K562 (cell line): ENCODE measurements around the gene CHPF. TPM values are rescaled to one million over a fixed set of nuclear protein-coding genes. Genes with fewer than 3 reads are reported as not detected.
A peak's percentile ranks its signal among the peaks of the same experiment; 100 is the strongest.

Experiments used
- ATAC-seq: fragments of 200-7000 bp; cut with Tn5 transposase; 3 replicates; pipeline ENCODE4 v1.9.1; 2020; ENCODE audit warnings: moderate library complexity
- BruUV-seq: library from RNA; stranded (reverse); fragments of 400-500 nt; replicated peaks from 2 replicates; lab custom pipeline; 2021; lab: Mats Ljungman, UMichigan
- CTCF ChIA-PET: fragments of 300-600 bp; formaldehyde crosslinking; extraction: SDS; loops from one replicate; lab custom pipeline; 2021; ENCODE audit warnings: low intra/inter-chr PET ratio; lab: Yijun Ruan, JAX
- POLR2A ChIA-PET: fragments of 300-600, 350-650 bp; sonication (Branson Sonifier 250); formaldehyde crosslinking; extraction: SDS; loops from one replicate; lab custom pipeline; 2021; ENCODE audit warnings: antibody characterized with exemption, inconsistent platforms; lab: Yijun Ruan, JAX
- DNase-seq, 4 experiments: peaks; one replicate each; pipeline versions ENCODE4 v3.0.0 to v3.0.0-alpha.2; 2011 to 2018; ENCODE audit warnings: low spot score in 3 of 4, mixed read lengths in 3 of 4; ENCODE audit errors: extremely low read depth in 1 of 4
- FAIRE-seq: peaks from 2 replicates; lab custom pipeline; 2011; peaks lifted over from hg19 to GRCh38; lab: Jason Lieb, UNC
- H2AFZ ChIP-seq: 2 replicates; pipeline ENCODE4 v1.6.0; 2011; ENCODE audit warnings: low read depth, low read length, control low read depth, inconsistent platforms
- H3K27ac ChIP-seq: fragments of 200-600 bp; 3 replicates; pipeline ENCODE4 v1.8.0; 2011; ENCODE audit warnings: low read depth, mild to moderate bottlenecking, control low read depth, inconsistent platforms, low read length, moderate library complexity, mixed read lengths; ENCODE audit errors: extremely low read depth
- H3K27me3 ChIP-seq, 2 experiments: fragments of 300-600 bp in 1 of 2; 2 replicates in 1 of 2; 3 replicates in 1 of 2; pipeline versions ENCODE4 v1.6.0 to v1.8.0; 2011; ENCODE audit warnings: inconsistent platforms in 2 of 2, low read length in 2 of 2, mild to moderate bottlenecking in 1 of 2, mixed read lengths in 1 of 2, moderate library complexity in 1 of 2; ENCODE audit not compliant: control insufficient read depth in 2 of 2, insufficient read depth in 2 of 2
- H3K36me3 ChIP-seq: fragments of 300-600 bp; 3 replicates; pipeline ENCODE4 v1.8.0; 2011; ENCODE audit warnings: mild to moderate bottlenecking, low read length, inconsistent platforms; ENCODE audit not compliant: control insufficient read depth, insufficient read depth
- H3K4me1 ChIP-seq, 2 experiments: fragments of 200-600 bp in 1 of 2; replicated peaks in 1 of 2; 2 replicates in 1 of 2; 3 replicates in 1 of 2; pipeline versions ENCODE4 v1.5.1 to v1.8.0; 2011; ENCODE audit warnings: inconsistent platforms in 2 of 2, low read length in 2 of 2, mild to moderate bottlenecking in 1 of 2, mixed read lengths in 1 of 2, moderate library complexity in 1 of 2; ENCODE audit not compliant: control insufficient read depth in 2 of 2, insufficient read depth in 2 of 2
- H3K4me2 ChIP-seq: 2 replicates; pipeline ENCODE4 v1.6.1; 2011; ENCODE audit warnings: low read length, control low read depth, inconsistent platforms, mixed read lengths; ENCODE audit not compliant: insufficient read depth
- H3K4me3 ChIP-seq: fragments of 200-600 bp; sonication (generic), shearing (Covaris generic); 2 replicates; pipeline ENCODE4 v1.5.1; 2016; ENCODE audit warnings: control low read depth, inconsistent platforms
- H3K79me2 ChIP-seq: fragments of 200-600 bp; 3 replicates; pipeline ENCODE4 v1.8.0; 2011; ENCODE audit warnings: low read length, inconsistent platforms; ENCODE audit not compliant: control insufficient read depth, insufficient read depth
- H3K9ac ChIP-seq, 2 experiments: 2 replicates each; pipeline versions ENCODE4 v1.6.0 to v1.6.1; 2011; ENCODE audit warnings: low read depth in 2 of 2, low read length in 2 of 2, control low read depth in 1 of 2, inconsistent platforms in 1 of 2, mild to moderate bottlenecking in 1 of 2, mixed read lengths in 1 of 2; ENCODE audit not compliant: insufficient read depth in 1 of 2
- H3K9me1 ChIP-seq: one replicate; pipeline ENCODE4 v1.6.0; 2011; ENCODE audit warnings: inconsistent platforms, mild to moderate bottlenecking, low read length, moderate library complexity; ENCODE audit not compliant: control insufficient read depth, insufficient read depth
- H3K9me3 ChIP-seq: replicated peaks from 2 replicates; pipeline ENCODE4 v1.5.1; 2011; ENCODE audit warnings: low read depth, low read length, inconsistent platforms; ENCODE audit not compliant: control insufficient read depth, insufficient read depth
- H4K20me1 ChIP-seq: replicated peaks from 2 replicates; pipeline ENCODE4 v1.6.1; 2011; ENCODE audit warnings: low read length, inconsistent platforms, mixed read lengths; ENCODE audit not compliant: control insufficient read depth, insufficient read depth
- CEBPB ChIP-seq: fragments of 450-650 bp; IDR thresholded peaks from 2 replicates; pipeline ENCODE4 v1.6.1; 2016; ENCODE audit warnings: missing genetic modification characterization, missing compliant biosample characterization
- CREB1 ChIP-seq, 2 experiments: sonication (generic) in 1 of 2; formaldehyde crosslinking in 1 of 2; IDR thresholded peaks; 2 replicates each; pipeline versions ENCODE4 v1.6.1 to v1.8.0; 2012 to 2022; ENCODE audit warnings: inconsistent platforms in 1 of 2, mild to moderate bottlenecking in 1 of 2, missing genetic modification reagents in 1 of 2, moderate library complexity in 1 of 2
- ERF ChIP-seq: fragments of 450-650 bp; formaldehyde crosslinking; IDR thresholded peaks from 2 replicates; pipeline ENCODE4 v1.4.0; 2020; ENCODE audit warnings: mild to moderate bottlenecking, mixed read lengths
- HMGN3 ChIP-seq: IDR thresholded peaks from 2 replicates; pipeline ENCODE4 v1.6.1; 2011; ENCODE audit warnings: borderline replicate concordance, low read depth, mild to moderate bottlenecking, mixed read lengths, low read length; ENCODE audit not compliant: insufficient read length; ENCODE audit errors: extremely low read depth
- KLF16 ChIP-seq: IDR thresholded peaks from 2 replicates; pipeline ENCODE4 v1.6.1; 2016; ENCODE audit warnings: antibody characterized with exemption
- NR2C2 ChIP-seq, 2 experiments: fragments of 200-800 bp in 1 of 2; sonication (Bioruptor generic) in 1 of 2; sonication (generic) in 1 of 2; formaldehyde crosslinking in 1 of 2; IDR thresholded peaks; 2 replicates each; pipeline versions ENCODE4 v1.6.1 to v1.8.0; 2016 to 2022; ENCODE audit warnings: mild to moderate bottlenecking in 1 of 2, missing compliant biosample characterization in 1 of 2, missing genetic modification characterization in 1 of 2, missing genetic modification reagents in 1 of 2
- POLR2A ChIP-seq: fragments of 450-650 bp; conservative IDR thresholded peaks from 2 replicates; pipeline ENCODE4 v1.6.1; 2016
- RFX7 ChIP-seq: fragments of 250-450 bp; sonication (Bioruptor Pico); IDR thresholded peaks from 2 replicates; pipeline ENCODE4 v1.5.1; 2021; ENCODE audit warnings: mild to moderate bottlenecking
- SMAD4 ChIP-seq: fragments of 250-450 bp; sonication (Bioruptor Pico); conservative IDR thresholded peaks from 2 replicates; pipeline ENCODE4 v1.8.0; 2021; ENCODE audit warnings: inconsistent platforms, mild to moderate bottlenecking, moderate library complexity
- TAF7 ChIP-seq: fragments of 450-650 bp; IDR thresholded peaks from 2 replicates; pipeline ENCODE4 v1.6.1; 2016; ENCODE audit warnings: missing genetic modification characterization, missing compliant biosample characterization
- ZNF740 ChIP-seq, 3 experiments: fragments of 200-800 bp in 1 of 3; sonication (Bioruptor generic) in 1 of 3; sonication (generic) in 1 of 3; formaldehyde crosslinking in 1 of 3; IDR thresholded peaks; 2 replicates each; pipeline versions ENCODE4 v1.6.1 to v1.8.0; 2016 to 2022; ENCODE audit warnings: mild to moderate bottlenecking in 2 of 3, missing compliant biosample characterization in 2 of 3, missing genetic modification characterization in 2 of 3, missing genetic modification reagents in 1 of 3
- ZNF780A ChIP-seq: fragments of 250-450 bp; sonication (Bioruptor Pico); IDR thresholded peaks from 2 replicates; pipeline ENCODE4 v1.5.0; 2021; ENCODE audit warnings: mild to moderate bottlenecking
- ZNF785 ChIP-seq: fragments of 250-450 bp; sonication (Bioruptor Pico); IDR thresholded peaks from 2 replicates; pipeline ENCODE4 v1.4.0; 2020; ENCODE audit warnings: mild to moderate bottlenecking
- WGBS: fragments of 100-300 bp; shearing (Covaris generic); methylation state at CpG from one replicate; pipeline ENCODE4 v1.1.6; 2016; ENCODE audit warnings: low coverage, mixed read lengths; ENCODE audit not compliant: insufficient coverage; ENCODE audit errors: missing lambda C conversion rate; 5-methylcytosine and 5-hydroxymethylcytosine counted together
- in situ Hi-C: fragments of 300-500 bp; cut with MboI; formaldehyde crosslinking; loops from 4 replicates; pipeline ENCODE4 v1.15.0; 2018; ENCODE audit warnings: inconsistent platforms, mixed read lengths
- intact Hi-C: fragments of 100-400 bp; cut with micrococcal nuclease; formaldehyde crosslinking; loops from 2 replicates; pipeline ENCODE4 v1.14.2; 2022
- polyA plus RNA-seq, 8 experiments: library from polyadenylated mRNA; depleted of rRNA in 4 of 8; stranded (reverse) in 5 of 8; unstranded in 3 of 8; fragments of >200 nt; fragmentation: Nextera tagmentation in 2 of 8; fragmentation: Illumina TruSeq in 1 of 8; extraction: Ambion mirVana in 2 of 8; extraction: Trizol in 1 of 8; gene quantifications; 2 replicates each; pipeline versions ENCODE4 v1.2.1 to v1.2.3, GENCODE V29; 2011 to 2014; ENCODE audit warnings: inconsistent platforms in 1 of 8, missing spikeins in 1 of 8
- total RNA-seq, 7 experiments: library from RNA; depleted of rRNA in 6 of 7; stranded (reverse); fragments of >200 nt in 6 of 7; fragmentation: Illumina TruSeq in 2 of 7; extraction: Trizol in 2 of 7; gene quantifications; 2 replicates each; pipeline versions ENCODE4 v1.2.1 to v1.2.3, GENCODE V29; 2011 to 2021; ENCODE audit warnings: low replicate concordance in 1 of 7
- TF ChIP-seq, protein P1 (sequence below), 2 experiments: IDR thresholded peaks; 2 replicates each; pipeline ENCODE4 v1.6.1; 2012; ENCODE audit warnings: improper control_type of control experiment in 2 of 2, low read depth in 2 of 2, low read length in 2 of 2, borderline replicate concordance in 1 of 2

CHPF gene
- total and polyA plus RNA-seq, 9 of the 15 experiments (the other 6 are each of a cell fraction or from before 2014, with no cell fraction given) = 0.15 to 57.2 (median 7.9) TPM

DNA sequence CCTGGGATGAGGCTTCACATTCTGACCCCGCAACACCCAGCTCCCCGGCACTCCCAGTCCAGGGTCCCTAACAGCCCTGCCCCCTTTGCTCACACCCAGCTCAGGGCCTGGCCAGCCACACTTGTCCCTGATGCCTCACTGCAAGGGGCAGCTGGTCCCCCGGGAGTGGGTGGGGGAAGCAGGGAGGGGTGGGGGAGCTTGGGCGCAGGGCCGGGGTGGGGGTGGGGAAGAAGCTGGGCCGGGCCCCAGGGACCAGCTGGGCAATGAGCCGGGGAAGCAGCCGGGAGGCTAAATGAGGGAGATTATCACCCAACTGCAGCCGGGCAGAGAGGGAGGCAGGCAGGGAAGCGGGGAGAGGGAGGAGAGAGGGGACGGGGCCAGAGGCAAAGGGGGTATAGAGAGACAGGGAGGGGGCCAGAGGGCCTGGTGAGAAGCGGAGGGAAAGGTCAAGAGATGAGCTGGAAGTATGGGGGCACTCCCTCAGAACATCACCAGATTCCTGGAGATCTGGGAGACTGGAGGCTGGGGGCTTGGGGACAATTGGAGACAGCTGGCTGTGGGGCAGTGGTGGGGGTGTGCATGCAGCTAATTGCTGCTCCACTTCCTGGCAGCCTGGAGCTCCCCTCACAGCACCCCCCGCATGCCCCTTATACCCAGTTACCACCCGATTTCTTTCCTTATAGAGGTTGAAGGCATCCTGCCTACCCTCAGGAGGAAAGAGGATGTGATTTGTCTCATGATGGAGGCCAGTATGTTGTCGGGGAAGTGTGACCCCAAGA is 31.9 kb downstream of the CHPF start (continued):
- TF ChIP-seq, protein P1, sequence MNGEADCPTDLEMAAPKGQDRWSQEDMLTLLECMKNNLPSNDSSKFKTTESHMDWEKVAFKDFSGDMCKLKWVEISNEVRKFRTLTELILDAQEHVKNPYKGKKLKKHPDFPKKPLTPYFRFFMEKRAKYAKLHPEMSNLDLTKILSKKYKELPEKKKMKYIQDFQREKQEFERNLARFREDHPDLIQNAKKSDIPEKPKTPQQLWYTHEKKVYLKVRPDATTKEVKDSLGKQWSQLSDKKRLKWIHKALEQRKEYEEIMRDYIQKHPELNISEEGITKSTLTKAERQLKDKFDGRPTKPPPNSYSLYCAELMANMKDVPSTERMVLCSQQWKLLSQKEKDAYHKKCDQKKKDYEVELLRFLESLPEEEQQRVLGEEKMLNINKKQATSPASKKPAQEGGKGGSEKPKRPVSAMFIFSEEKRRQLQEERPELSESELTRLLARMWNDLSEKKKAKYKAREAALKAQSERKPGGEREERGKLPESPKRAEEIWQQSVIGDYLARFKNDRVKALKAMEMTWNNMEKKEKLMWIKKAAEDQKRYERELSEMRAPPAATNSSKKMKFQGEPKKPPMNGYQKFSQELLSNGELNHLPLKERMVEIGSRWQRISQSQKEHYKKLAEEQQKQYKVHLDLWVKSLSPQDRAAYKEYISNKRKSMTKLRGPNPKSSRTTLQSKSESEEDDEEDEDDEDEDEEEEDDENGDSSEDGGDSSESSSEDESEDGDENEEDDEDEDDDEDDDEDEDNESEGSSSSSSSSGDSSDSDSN (IDR thresholded peaks at IDR 0.05; ENCODE audit: borderline replicate concordance in 1 of 2, low read depth in 2 of 2, low read length in 2 of 2) = 0 out of 4 replicates have a peak, but pooled peaks of 1 of the 2 experiments have one; percentile 54
- TF ChIP-seq CREB1 (IDR thresholded peaks at IDR 0.05) = 0 out of 2 replicates have a peak, but pooled peaks have one; percentile 4
- no peak for TF ChIP-seq CREB1 (CRISPR knock-in tag; IDR thresholded peaks at IDR 0.05)

DNA sequence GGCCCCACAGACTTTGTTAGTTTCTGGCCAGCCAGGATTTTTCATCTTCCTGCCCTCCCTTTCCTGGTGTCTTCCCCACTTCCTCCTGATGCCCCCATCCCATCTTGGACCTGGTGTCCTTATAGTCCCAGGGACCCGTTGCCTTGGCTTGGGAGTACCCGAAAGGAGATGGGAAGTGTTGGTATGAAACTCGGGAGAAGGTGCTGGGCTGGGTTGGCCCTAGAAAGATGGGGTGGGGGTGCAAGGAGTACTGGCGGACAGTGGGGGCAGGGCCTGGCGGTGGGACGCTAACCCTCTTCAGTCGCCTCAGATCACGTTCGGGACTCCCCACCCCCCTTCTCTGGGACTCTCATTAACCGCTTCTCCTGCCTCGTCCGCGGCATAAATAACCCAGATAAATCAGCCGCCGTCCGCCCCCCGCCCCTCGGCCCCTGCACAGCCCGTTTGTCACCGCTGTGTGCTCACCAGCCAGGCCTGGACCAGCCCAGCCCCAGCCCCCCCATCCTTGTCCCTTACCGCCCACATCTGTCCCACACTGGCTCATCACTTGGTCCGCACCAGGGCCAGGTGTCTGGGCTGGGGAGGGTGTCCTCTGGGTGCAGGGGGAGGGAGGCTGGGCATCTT is 33.0 kb downstream of the CHPF start:
- in situ Hi-C loops (no loop called here), intact Hi-C loops (loop anchor here (1.0 kb wide), 3 partner anchors 11 to 16 kb away; partner anchors contain the start of gene GMPPA)
- CTCF ChIA-PET = interaction anchor here (1.3 to 1.4 kb wide), 2 partner anchors 19 to 34 kb away, joined by 3 to 5 read pairs; no protein-coding TSS in a partner anchor
- no peaks in the 10 kb centered on the region for H4K20me1 ChIP-seq
- FAIRE-seq (no peak), DNase-seq (peak in 1 of 4 experiments; percentile 62), ATAC-seq (peak; percentile 6; the same call in 2 of the 3 replicates)
- WGBS = 13% methylated on average over 5 of the region's 22 CpGs
- H3K9me1 ChIP-seq = no peaks in the 10 kb centered on the region
- H3K79me2 ChIP-seq = peaks cover 14% of the 10 kb centered on the region
- peaks cover 20% of the 10 kb centered on the region; the same call in 1 of the 3 replicates for H3K36me3 ChIP-seq
- H3K9me3 ChIP-seq = no peaks in the 10 kb centered on the region
- no TSS peak for BruUV-seq
- POLR2A ChIA-PET = interaction anchor here (1.0 to 3.4 kb wide), 5 partner anchors 9 to 15 kb away, joined by 3 to 37 read pairs (median 6); partner anchors contain the start of gene GMPPA
- H3K4me1 ChIP-seq = peaks cover 71 to 98% of the 10 kb centered on the region in 2 experiments
- peak overlapping the region; percentile 38 to 75; a peak in 2 of 4 replicates for H3K9ac ChIP-seq
- peak overlapping the region; percentile 64 for H3K4me2 ChIP-seq
- H3K27me3 ChIP-seq = no peaks in the 10 kb centered on the region
- H3K27ac ChIP-seq = peak overlapping the region; percentile 89; the same call in 2 of the 3 replicates
- no peak overlapping the region; the same call in 1 of the 2 replicates for H3K4me3 ChIP-seq
- H2AFZ ChIP-seq = no peak overlapping the region; the same call in 1 of the 2 replicates
- 0 out of 2 replicates have a peak, but pooled peaks have one; percentile 7 for TF ChIP-seq SMAD4 (CRISPR knock-in tag)
- TF ChIP-seq ZNF740 (CRISPR knock-in tag; IDR thresholded peaks at IDR 0.05) = peak; percentile 74
- 0 out of 4 replicates have a peak, but pooled peaks of 1 of the 2 experiments have one; percentile 64 for TF ChIP-seq ZNF740 (tag; IDR thresholded peaks at IDR 0.05)
- no peak for TF ChIP-seq RFX7 (CRISPR knock-in tag)
- TF ChIP-seq NR2C2 (CRISPR knock-in tag; IDR thresholded peaks at IDR 0.05) = 0 out of 2 replicates have a peak, but pooled peaks have one; percentile 1
- TF ChIP-seq NR2C2 (tag; IDR thresholded peaks at IDR 0.05) = peak; percentile 60
- no peak for TF ChIP-seq ZNF785 (CRISPR knock-in tag)
- TF ChIP-seq KLF16 = no peak
- TF ChIP-seq ERF (CRISPR knock-in tag) = no peak
- no peak for TF ChIP-seq CEBPB (tag)
- TF ChIP-seq TAF7 (tag) = no peak
- 0 out of 2 replicates have a peak, but pooled peaks have one; percentile 40 for TF ChIP-seq POLR2A
- no peak for TF ChIP-seq ZNF780A (CRISPR knock-in tag)
- TF ChIP-seq HMGN3 = peak; percentile 6
